Esophagus muscularis mucosa (tissue), 4 donors: Measurements from ENCODE around the gene RFNG. TPM values are rescaled to one million over a fixed set of nuclear protein-coding genes. Genes with fewer than 3 reads are reported as not detected.

Experiments
- DNase-seq: peaks from one replicate; pipeline ENCODE4 v3.0.0-alpha.2; 2017; ENCODE audit errors: extremely low spot score
- H3K27ac ChIP-seq, 4 donors: fragments of 200-600 bp; sonication (generic); replicated peaks in 1 of 4; 1 replicate in 3 of 4; 2 replicates in 1 of 4; pipeline ENCODE4 v1.5.1; 2016 to 2019; ENCODE audit warnings: mild to moderate bottlenecking in 1 of 4
- H3K27me3 ChIP-seq, 4 donors: fragments of 200-600 bp; sonication (generic); one replicate each; pipeline versions ENCODE4 v1.5.1 to v1.6.0; 2016 to 2019
- H3K36me3 ChIP-seq, 4 donors: fragments of 200-600 bp; sonication (generic); one replicate each; pipeline ENCODE4 v1.5.1; 2016 to 2019
- H3K4me1 ChIP-seq, 4 donors: fragments of 200-600 bp; sonication (generic); one replicate each; pipeline ENCODE4 v1.5.1; 2016 to 2019
- H3K4me3 ChIP-seq, 4 donors: fragments of 200-600 bp; sonication (generic); 1 replicate in 2 of 4; 2 replicates in 2 of 4; pipeline ENCODE4 v1.5.1; 2016 to 2019; ENCODE audit warnings: mild to moderate bottlenecking in 4 of 4, moderate library complexity in 1 of 4
- H3K9me3 ChIP-seq, 4 donors: fragments of 200-600 bp; sonication (generic); 1 replicate in 3 of 4; 2 replicates in 1 of 4; pipeline ENCODE4 v1.5.1; 2016 to 2019
- CTCF ChIP-seq, 3 experiments: fragments of 200-600 bp in 2 of 3; fragments of 450-650 bp in 1 of 3; sonication (generic) in 2 of 3; IDR thresholded peaks; one replicate each; pipeline ENCODE4 v1.5.1; 2017 to 2019; ENCODE audit warnings: antibody characterized with exemption in 3 of 3, mild to moderate bottlenecking in 2 of 3, moderate library complexity in 1 of 3
- EP300 ChIP-seq: sonication (generic); formaldehyde crosslinking; IDR thresholded peaks from one replicate; pipeline ENCODE4 v1.6.1; 2017; ENCODE audit warnings: antibody characterized with exemption
- POLR2A ChIP-seq: fragments of 450-650 bp; IDR thresholded peaks from one replicate; pipeline ENCODE4 v1.6.1; 2017; ENCODE audit warnings: antibody characterized with exemption, moderate library complexity, mild to moderate bottlenecking, low read depth
- POLR2AphosphoS5 ChIP-seq, 2 donors: sonication (generic); formaldehyde crosslinking; IDR thresholded peaks; one replicate each; pipeline ENCODE4 v1.6.1; 2017; ENCODE audit warnings: antibody characterized with exemption in 2 of 2
- WGBS: methylation state at CpG from one replicate; pipeline ENCODE4 v1.1.5; 2018; 5-methylcytosine and 5-hydroxymethylcytosine counted together
- intact Hi-C: fragments of 100-400 bp; cut with DNase I; formaldehyde crosslinking; loops from one replicate; pipeline ENCODE4 v1.15.1; 2023
- total RNA-seq, 4 donors: library from RNA; depleted of rRNA; stranded (reverse); fragments of >200 nt; gene quantifications; one replicate each; pipeline versions ENCODE4 v1.1.0 to v1.2.1, GENCODE V29; 2016

Gene RFNG
- total RNA-seq, 4 donors from 2014 or later = 32.4 to 54.8 (median 42.5) TPM

- H3K27ac ChIP-seq = no peak overlapping the region
- WGBS = 87% methylated on average over 16 of the region's 32 CpGs
- intact Hi-C loops = no loop called here
- no peaks in the 10 kb centered on the region for H3K9me3 ChIP-seq
- no peak for DNase-seq
- H3K27me3 ChIP-seq = no peaks in the 10 kb centered on the region
- no peak for TF ChIP-seq POLR2A
- no peak for TF ChIP-seq POLR2AphosphoS5 (IDR thresholded peaks at IDR 0.05)
- no peak for TF ChIP-seq CTCF (IDR thresholded peaks at IDR 0.05)
- TF ChIP-seq EP300 = no peak
- peaks cover 14 to 32% (median 28%) of the 10 kb centered on the region in 4 donors for H3K4me1 ChIP-seq
- no peak overlapping the region for H3K4me3 ChIP-seq
- H3K36me3 ChIP-seq = peaks cover 0 to 22% (median 14%) of the 10 kb centered on the region in 4 donors
Observed at GRCh38 chr17:82000803-82001570, 50.6 kb downstream of the RFNG start.

GRCh38 chr17:81999976-82000802 lies 51.4 kb downstream of the RFNG start:
- Histone ChIP-seq H3K4me1 (peaks cover 14 to 24% (median 22%) of the 10 kb centered on the region in 4 donors), H3K27ac (no peak overlapping the region), H3K9me3 (no peaks in the 10 kb centered on the region), H3K27me3 (no peaks in the 10 kb centered on the region), H3K4me3 (no peak overlapping the region), H3K36me3 (peaks cover 0 to 28% (median 22%) of the 10 kb centered on the region in 4 donors)
- TF ChIP-seq POLR2A (no peak), POLR2AphosphoS5 (IDR thresholded peaks at IDR 0.05) (no peak), EP300 (no peak), CTCF (IDR thresholded peaks at IDR 0.05) (no peak)
- 86% methylated on average over 23 of the region's 36 CpGs for WGBS
- DNase-seq = no peak
- intact Hi-C loops = no loop called here

GRCh38 chr17:81999587-81999975 lies 52.0 kb downstream of the RFNG start:
- Histone ChIP-seq H3K4me3 (no peak overlapping the region), H3K27ac (no peak overlapping the region), H3K9me3 (no peaks in the 10 kb centered on the region), H3K36me3 (peaks cover 0 to 34% (median 25%) of the 10 kb centered on the region in 4 donors), H3K4me1 (peaks cover 14 to 20% (median 19%) of the 10 kb centered on the region in 4 donors), H3K27me3 (no peaks in the 10 kb centered on the region)
- no peak for DNase-seq
- WGBS = 95% methylated on average over 12 of the region's 12 CpGs
- intact Hi-C loops = no loop called here
- TF ChIP-seq POLR2AphosphoS5 (IDR thresholded peaks at IDR 0.05) = no peak
- no peak for TF ChIP-seq EP300
- TF ChIP-seq POLR2A = no peak
- no peak for TF ChIP-seq CTCF (IDR thresholded peaks at IDR 0.05)

GRCh38 chr17:81998691-81999438 lies 52.7 kb downstream of the RFNG start:
- Histone ChIP-seq H3K27me3 (no peaks in the 10 kb centered on the region), H3K4me3 (no peak overlapping the region), H3K27ac (no peak overlapping the region), H3K36me3 (peaks cover 0 to 38% (median 31%) of the 10 kb centered on the region in 4 donors), H3K9me3 (no peaks in the 10 kb centered on the region), H3K4me1 (peaks cover 11 to 15% (median 14%) of the 10 kb centered on the region in 4 donors)
- DNase-seq = no peak
- TF ChIP-seq POLR2A (no peak), POLR2AphosphoS5 (IDR thresholded peaks at IDR 0.05) (no peak), EP300 (no peak), CTCF (IDR thresholded peaks at IDR 0.05) (no peak)
- intact Hi-C loops = no loop called here
- WGBS = 88% methylated on average over 5 of the region's 14 CpGs
